Activated B cell treated with CpG ODN at 0.5 μM for 24 hours (primary cell): ENCODE data around the gene CYP46A1. TPM values are rescaled to one million over a fixed set of nuclear protein-coding genes. Genes with fewer than 3 reads are reported as not detected.

Experiments
- ATAC-seq: fragments of 200-7000 bp; cut with Tn5 transposase; one replicate; pipeline ENCODE4 v1.10.0; 2021; ENCODE audit warnings: low read depth, mild to moderate bottlenecking, moderate library complexity
- CTCF ChIA-PET: fragments of 350-600 bp; sonication (Branson Sonifier 250); formaldehyde crosslinking; loops from one replicate; lab custom pipeline; 2021; ENCODE audit warnings: antibody characterized with exemption; lab: Charles Lee
- POLR2A ChIA-PET: fragments of 350-600 bp; sonication (Branson Sonifier 250); formaldehyde crosslinking; loops from one replicate; lab custom pipeline; 2021; ENCODE audit warnings: antibody characterized with exemption; lab: Charles Lee
- DNase-seq: peaks from one replicate; pipeline ENCODE4 v3.0.0; 2022
- H3K27ac Mint-ChIP-seq: one replicate; pipeline ENCODE4 v1.8.0; 2020; ENCODE audit warnings: mixed read lengths
- H3K27me3 Mint-ChIP-seq: one replicate; pipeline ENCODE4 v1.8.0; 2021; ENCODE audit warnings: mixed read lengths
- H3K36me3 Mint-ChIP-seq: one replicate; pipeline ENCODE4 v1.8.0; 2021; ENCODE audit warnings: low read depth, mixed read lengths
- H3K4me1 Mint-ChIP-seq: one replicate; pipeline ENCODE4 v1.8.0; 2021; ENCODE audit warnings: mixed read lengths
- H3K4me3 Mint-ChIP-seq: one replicate; pipeline ENCODE4 v1.8.0; 2020; ENCODE audit warnings: mild to moderate bottlenecking, mixed read lengths
- H3K9me3 Mint-ChIP-seq: one replicate; pipeline ENCODE4 v1.8.0; 2020; ENCODE audit warnings: mixed read lengths
- intact Hi-C: fragments of 100-400 bp; cut with micrococcal nuclease; formaldehyde crosslinking; loops from one replicate; pipeline ENCODE4 v1.15.1; 2024
- total RNA-seq: library from RNA; stranded (reverse); gene quantifications from 2 replicates; pipeline ENCODE4 v1.2.3, GENCODE V29; 2022
- TF ChIP-seq, protein P1 (sequence below): fragments of 200-600 bp; IDR thresholded peaks from one replicate; pipeline ENCODE4 v1.8.0; 2022; ENCODE audit warnings: antibody characterized with exemption, mild to moderate bottlenecking

The CYP46A1 gene
- total RNA-seq, 1 donor from 2014 or later = not detected

DNA sequence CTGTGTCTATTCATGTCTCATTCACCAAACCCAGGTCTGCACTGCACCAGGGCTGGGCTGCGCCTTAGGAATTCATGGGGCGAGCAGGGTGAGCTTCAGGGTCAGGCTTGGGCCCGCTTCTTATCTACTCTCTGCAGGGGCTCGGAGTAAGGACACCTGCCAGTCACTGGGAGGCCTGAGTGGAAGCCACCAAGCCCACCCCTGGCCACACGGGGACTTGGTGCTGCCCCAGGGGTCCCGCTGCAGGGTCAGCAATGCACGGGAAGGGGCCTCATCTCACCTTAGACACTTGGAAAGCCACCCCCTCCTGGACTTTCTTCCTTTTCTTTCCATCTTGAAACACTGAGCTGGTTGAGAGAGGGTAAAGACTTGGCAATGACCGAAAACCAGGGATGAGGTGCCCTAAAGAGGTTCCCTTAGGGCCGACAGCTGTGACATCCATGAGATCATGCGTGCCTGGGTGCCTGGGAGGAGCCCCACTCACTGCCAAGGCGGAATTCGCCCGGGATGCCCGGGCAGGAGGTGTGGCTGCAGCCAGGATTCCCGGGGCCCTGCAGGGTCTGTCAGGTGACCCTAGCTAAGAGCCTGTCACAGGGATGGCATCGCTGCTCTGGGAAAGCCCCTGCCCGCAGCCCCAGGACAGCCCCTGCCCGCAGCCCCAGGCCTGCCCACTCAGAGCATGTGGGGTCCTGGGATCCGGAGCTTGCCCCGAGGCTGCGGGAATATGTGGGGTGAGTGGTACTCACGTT lies 63.7 kb downstream of the CYP46A1 start:
- no peaks in the 10 kb centered on the region for H3K4me1 Mint-ChIP-seq
- no peak for ATAC-seq
- TF ChIP-seq, protein P1, sequence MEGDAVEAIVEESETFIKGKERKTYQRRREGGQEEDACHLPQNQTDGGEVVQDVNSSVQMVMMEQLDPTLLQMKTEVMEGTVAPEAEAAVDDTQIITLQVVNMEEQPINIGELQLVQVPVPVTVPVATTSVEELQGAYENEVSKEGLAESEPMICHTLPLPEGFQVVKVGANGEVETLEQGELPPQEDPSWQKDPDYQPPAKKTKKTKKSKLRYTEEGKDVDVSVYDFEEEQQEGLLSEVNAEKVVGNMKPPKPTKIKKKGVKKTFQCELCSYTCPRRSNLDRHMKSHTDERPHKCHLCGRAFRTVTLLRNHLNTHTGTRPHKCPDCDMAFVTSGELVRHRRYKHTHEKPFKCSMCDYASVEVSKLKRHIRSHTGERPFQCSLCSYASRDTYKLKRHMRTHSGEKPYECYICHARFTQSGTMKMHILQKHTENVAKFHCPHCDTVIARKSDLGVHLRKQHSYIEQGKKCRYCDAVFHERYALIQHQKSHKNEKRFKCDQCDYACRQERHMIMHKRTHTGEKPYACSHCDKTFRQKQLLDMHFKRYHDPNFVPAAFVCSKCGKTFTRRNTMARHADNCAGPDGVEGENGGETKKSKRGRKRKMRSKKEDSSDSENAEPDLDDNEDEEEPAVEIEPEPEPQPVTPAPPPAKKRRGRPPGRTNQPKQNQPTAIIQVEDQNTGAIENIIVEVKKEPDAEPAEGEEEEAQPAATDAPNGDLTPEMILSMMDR = no peak

DNA sequence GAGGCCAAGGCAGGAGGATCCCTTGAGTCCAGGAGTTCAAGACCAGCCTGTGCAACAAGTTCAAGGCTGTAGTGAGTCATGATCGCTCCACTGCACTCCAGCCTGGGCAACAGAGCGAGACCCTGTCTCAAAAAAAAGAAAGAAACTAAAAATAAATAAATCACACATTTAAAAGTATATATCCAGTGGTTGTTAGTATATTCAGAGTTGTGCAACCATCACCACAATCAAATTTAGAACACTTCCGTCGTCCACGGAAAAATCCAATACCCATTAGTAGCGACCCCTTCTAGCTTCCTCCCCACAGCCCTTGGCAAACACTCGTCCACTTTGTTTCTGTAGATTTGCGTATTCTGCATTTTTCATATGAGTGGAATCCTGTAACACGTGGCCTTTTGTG lies 64.4 kb downstream of the CYP46A1 start:
- Mint-ChIP-seq H3K9me3 (no peaks in the 10 kb centered on the region), H3K36me3 (no peaks in the 10 kb centered on the region), H3K27ac (no peak overlapping the region), H3K4me3 (no peak overlapping the region), H3K4me1 (peaks cover 5% of the 10 kb centered on the region), H3K27me3 (peaks cover 53% of the 10 kb centered on the region)
- DNase-seq = no peak
- intact Hi-C loops = no loop called here
- no peak for ATAC-seq
- POLR2A ChIA-PET = no interaction called here
- TF ChIP-seq, protein P1 = no peak
- CTCF ChIA-PET = no interaction called here

More for the DNA sequence above, 63.7 kb downstream of the CYP46A1 start:
- Mint-ChIP-seq H3K27me3 (peaks cover 51% of the 10 kb centered on the region), H3K36me3 (no peaks in the 10 kb centered on the region), H3K4me3 (no peak overlapping the region), H3K9me3 (no peaks in the 10 kb centered on the region), H3K27ac (no peak overlapping the region)
- no peak for DNase-seq
- CTCF ChIA-PET = no interaction called here
- POLR2A ChIA-PET = no interaction called here
- intact Hi-C loops = no loop called here

DNA sequence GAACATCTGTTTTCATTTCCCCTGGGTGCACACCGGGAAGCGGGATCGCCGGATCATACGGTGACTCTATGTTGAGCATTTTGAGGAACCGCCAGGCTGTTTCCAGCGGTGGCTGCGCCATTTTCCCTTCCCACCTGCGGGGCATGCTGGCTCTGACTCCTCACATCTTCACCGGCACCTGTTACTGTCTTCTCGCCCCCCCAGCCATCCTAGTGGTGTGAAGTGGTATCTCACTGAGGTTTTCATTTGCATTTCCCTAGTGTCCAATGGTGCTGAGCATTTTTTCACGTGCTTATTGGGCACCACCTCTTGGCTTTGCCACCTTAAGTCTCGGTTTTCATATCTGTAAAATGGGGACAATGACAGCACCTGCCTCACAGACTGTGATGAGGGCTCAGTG lies 65.0 kb downstream of the CYP46A1 start:
- ChIA-PET POLR2A (no interaction called here), CTCF (no interaction called here)
- DNase-seq (no peak), ATAC-seq (no peak)
- TF ChIP-seq, protein P1 = no peak
- H3K9me3 Mint-ChIP-seq = no peaks in the 10 kb centered on the region
- H3K4me1 Mint-ChIP-seq = peaks cover 7% of the 10 kb centered on the region
- peaks cover 54% of the 10 kb centered on the region for H3K27me3 Mint-ChIP-seq
- H3K36me3 Mint-ChIP-seq = no peaks in the 10 kb centered on the region
- intact Hi-C loops = no loop called here
- no peak overlapping the region for H3K27ac Mint-ChIP-seq
- no peak overlapping the region for H3K4me3 Mint-ChIP-seq

DNA sequence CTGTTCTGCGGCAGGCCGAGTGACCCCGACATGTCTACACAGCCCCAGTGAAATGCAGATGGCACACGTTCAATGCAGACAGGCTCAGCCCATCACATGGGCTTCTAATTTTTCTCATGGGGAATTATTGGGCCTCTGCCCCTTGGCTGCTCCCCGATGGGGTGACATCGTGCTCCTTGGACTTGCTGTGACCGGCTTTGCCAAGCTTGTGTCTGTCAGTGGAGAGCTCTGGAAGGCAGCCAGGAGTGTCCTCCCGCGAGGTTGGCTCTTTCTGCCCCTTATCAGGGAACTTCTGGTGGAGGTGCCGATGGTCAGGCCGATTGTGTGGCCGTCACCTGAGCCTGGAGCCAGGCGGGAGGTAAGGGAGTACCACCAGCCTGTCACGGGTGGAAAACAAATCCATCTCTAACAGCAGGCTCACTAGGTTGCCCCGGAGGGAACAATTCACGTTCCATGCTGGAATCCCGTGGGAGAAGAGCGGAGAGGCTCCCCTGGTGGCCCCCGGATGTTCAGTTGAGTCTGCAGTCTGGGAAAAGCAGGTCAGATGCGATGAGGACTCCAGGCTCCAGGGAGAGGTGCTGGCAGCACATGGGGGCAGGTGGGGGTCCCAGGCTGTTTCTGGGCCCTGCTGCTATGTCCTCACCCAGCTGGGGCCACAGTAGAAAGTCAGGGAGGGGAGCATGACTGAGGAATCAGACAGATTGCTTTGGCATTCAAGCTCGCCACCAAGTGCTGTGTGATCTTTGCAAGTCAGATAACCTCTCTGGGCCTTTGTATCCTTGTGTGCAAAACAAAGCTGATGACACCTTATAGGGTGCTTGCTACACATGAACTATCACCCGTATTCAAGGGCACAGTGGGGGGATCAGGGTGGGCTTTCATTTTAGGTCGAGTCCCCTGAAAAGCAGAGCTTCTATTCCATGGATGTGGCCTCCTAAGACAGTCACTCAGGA lies 65.9 kb downstream of the CYP46A1 start:
- ChIA-PET POLR2A (no interaction called here), CTCF (no interaction called here)
- no peak overlapping the region for H3K4me3 Mint-ChIP-seq
- H3K9me3 Mint-ChIP-seq = no peaks in the 10 kb centered on the region
- peaks cover 53% of the 10 kb centered on the region for H3K27me3 Mint-ChIP-seq
- peaks cover 7% of the 10 kb centered on the region for H3K4me1 Mint-ChIP-seq
- no peaks in the 10 kb centered on the region for H3K36me3 Mint-ChIP-seq
- no peak overlapping the region for H3K27ac Mint-ChIP-seq
- no peak for DNase-seq
- no peak for ATAC-seq
- TF ChIP-seq, protein P1 = no peak
- intact Hi-C loops = no loop called here
